ENCODE measurements around the gene ARHGAP8. TPM values are rescaled to one million over a fixed set of nuclear protein-coding genes. Genes with fewer than 3 reads are reported as not detected.

The ARHGAP8 gene
- total and polyA plus RNA-seq, 8 donors: 7.8 to 63.6 (median 11.3) TPM

GRCh38 chr22:44802071-44802700 is 49.8 kb downstream of the ARHGAP8 start:
- H3K27me3 ChIP-seq: peaks cover 0 to 43% (median 0%) of the 10 kb centered on the region in 3 donors
- TF ChIP-seq POLR2A (IDR thresholded peaks at IDR 0.05): no peak
- no peak for TF ChIP-seq CTCF (IDR thresholded peaks at IDR 0.05)
- no peak for TF ChIP-seq POLR2AphosphoS5 (IDR thresholded peaks at IDR 0.05)
- TF ChIP-seq EP300 (IDR thresholded peaks at IDR 0.05): no peak
- no peak overlapping the region for H3K27ac ChIP-seq
- DNase-seq: no peak
- intact Hi-C loops (cut with DNase I; ENCODE audit: low total_unique reads): no loop called here
- no peak overlapping the region for H3K4me3 ChIP-seq
- no peaks in the 10 kb centered on the region for H3K9me3 ChIP-seq
- H3K4me1 ChIP-seq: no peaks in the 10 kb centered on the region
- WGBS, 5 donors: 76 to 92% (median 85%) methylated on average over 14 of the region's 14 CpGs
- peaks cover 0 to 10% (median 2%) of the 10 kb centered on the region in 4 donors for H3K36me3 ChIP-seq

- H3K36me3 ChIP-seq: peaks cover 0 to 7% (median 0%) of the 10 kb centered on the region in 4 donors
- WGBS, 5 donors: 72 to 87% (median 82%) methylated on average over 6 of the region's 6 CpGs
- intact Hi-C loops (cut with DNase I; ENCODE audit: low total_unique reads): no loop called here
- peaks cover 0 to 35% (median 0%) of the 10 kb centered on the region in 3 donors for H3K27me3 ChIP-seq
- H3K9me3 ChIP-seq: no peaks in the 10 kb centered on the region
- no peak overlapping the region for H3K4me3 ChIP-seq
- H3K27ac ChIP-seq: no peak overlapping the region
- DNase-seq: no peak
- no peak for TF ChIP-seq CTCF (IDR thresholded peaks at IDR 0.05)
- no peak for TF ChIP-seq POLR2A (IDR thresholded peaks at IDR 0.05)
- TF ChIP-seq POLR2AphosphoS5 (IDR thresholded peaks at IDR 0.05): no peak
- TF ChIP-seq EP300 (IDR thresholded peaks at IDR 0.05): no peak
- no peaks in the 10 kb centered on the region for H3K4me1 ChIP-seq
Measured at GRCh38 chr22:44802956-44803355, 50.6 kb downstream of the ARHGAP8 start.

GRCh38 chr22:44804327-44804726 is 52.0 kb downstream of the ARHGAP8 start:
- intact Hi-C loops (cut with DNase I; ENCODE audit: low total_unique reads): no loop called here
- TF ChIP-seq EP300 (IDR thresholded peaks at IDR 0.05): no peak
- TF ChIP-seq POLR2AphosphoS5 (IDR thresholded peaks at IDR 0.05): no peak
- no peak for TF ChIP-seq CTCF (IDR thresholded peaks at IDR 0.05)
- no peak for TF ChIP-seq POLR2A (IDR thresholded peaks at IDR 0.05)
- H3K36me3 ChIP-seq: peaks cover 0 to 7% (median 0%) of the 10 kb centered on the region in 4 donors
- no peaks in the 10 kb centered on the region for H3K9me3 ChIP-seq
- no peak for DNase-seq
- no peak overlapping the region for H3K27ac ChIP-seq
- H3K4me3 ChIP-seq: no peak overlapping the region
- WGBS, 5 donors: 84 to 89% (median 85%) methylated on average over 6 to 7 of the region's 7 CpGs
- no peaks in the 10 kb centered on the region for H3K4me1 ChIP-seq
- peaks cover 0 to 24% (median 0%) of the 10 kb centered on the region in 3 donors for H3K27me3 ChIP-seq

- peaks cover 0 to 12% (median 0%) of the 10 kb centered on the region in 3 donors for H3K27me3 ChIP-seq
- H3K9me3 ChIP-seq: no peaks in the 10 kb centered on the region
- no peak for DNase-seq
- TF ChIP-seq EP300 (IDR thresholded peaks at IDR 0.05) (no peak), POLR2AphosphoS5 (IDR thresholded peaks at IDR 0.05) (no peak), CTCF (IDR thresholded peaks at IDR 0.05) (no peak), POLR2A (IDR thresholded peaks at IDR 0.05) (no peak)
- H3K27ac ChIP-seq: no peak overlapping the region
- H3K4me3 ChIP-seq: no peak overlapping the region
- peaks cover 0 to 7% (median 0%) of the 10 kb centered on the region in 4 donors for H3K36me3 ChIP-seq
- intact Hi-C loops (cut with DNase I; ENCODE audit: low total_unique reads): no loop called here
- WGBS, 5 donors: 84 to 96% (median 91%) methylated on average over 9 of the region's 9 CpGs
- no peaks in the 10 kb centered on the region for H3K4me1 ChIP-seq
Measured at GRCh38 chr22:44805711-44806110, 53.3 kb downstream of the ARHGAP8 start.
